ENCODE measurements around the gene RSPO4. TPM values are rescaled to one million over a fixed set of nuclear protein-coding genes. Genes with fewer than 3 reads are reported as not detected.

The RSPO4 gene
- total and polyA plus RNA-seq, 2 experiments from 2014 or later = 2.8 to 4.5 TPM

GRCh38 chr20:965956-966355 lies 36.2 kb downstream of the RSPO4 start:
- no peaks in the 10 kb centered on the region for H3F3A ChIP-seq (replicated peaks; ENCODE audit: low read depth)
- H3K9me2 ChIP-seq (ENCODE audit: insufficient read depth) = no peaks in the 10 kb centered on the region
- H3K9me3 Mint-ChIP-seq = peaks cover 9% of the 10 kb centered on the region
- H4K20me1 ChIP-seq (replicated peaks; ENCODE audit: insufficient read depth) = no peaks in the 10 kb centered on the region
- H3K79me2 ChIP-seq (replicated peaks; ENCODE audit: insufficient read depth) = no peaks in the 10 kb centered on the region
- no peak overlapping the region for H3K4me2 ChIP-seq
- H2AFZ ChIP-seq = no peak overlapping the region
- no peaks in the 10 kb centered on the region; the same call in 2 of the 3 replicates for H3K36me3 Mint-ChIP-seq (ENCODE audit: low read depth)
- TF ChIP-seq ETS1 (IDR thresholded peaks at IDR 0.05) = no peak
- TF ChIP-seq STAT1 (IDR thresholded peaks at IDR 0.05; ENCODE audit: unreplicated experiment) = no peak
- no peak for TF ChIP-seq ZNF331 (CRISPR knock-in tag; IDR thresholded peaks at IDR 0.05; ENCODE audit: low read depth)
- TF ChIP-seq JUNB (IDR thresholded peaks at IDR 0.05; ENCODE audit: unreplicated experiment) = no peak
- no peak for TF ChIP-seq EZH2phosphoT487 (IDR thresholded peaks at IDR 0.05; ENCODE audit: unreplicated experiment)
- TF ChIP-seq ZNF462 (CRISPR knock-in tag; IDR thresholded peaks at IDR 0.05) = no peak
- no peak for TF ChIP-seq POLR2AphosphoS5 (IDR thresholded peaks at IDR 0.05; ENCODE audit: low read depth)
- TF ChIP-seq CREB1 (CRISPR knock-in tag; IDR thresholded peaks at IDR 0.05; ENCODE audit: low read depth) = no peak
- no peak for TF ChIP-seq ZNF114 (CRISPR knock-in tag; IDR thresholded peaks at IDR 0.05)
- no peak for TF ChIP-seq REST (IDR thresholded peaks at IDR 0.05; ENCODE audit: unreplicated experiment)
- TF ChIP-seq EZH2 (IDR thresholded peaks at IDR 0.05; ENCODE audit: low read depth, unreplicated experiment) = no peak
- TF ChIP-seq CTCF (conservative IDR thresholded peaks at IDR 0.05; ENCODE audit: low read depth in 2 of 2) = no peak
- TF ChIP-seq NANOG (IDR thresholded peaks at IDR 0.05; ENCODE audit: borderline replicate concordance) = no peak
- H3K27me3 Mint-ChIP-seq (ENCODE audit: insufficient read depth, low read depth, poor library complexity) = peaks cover 6% of the 10 kb centered on the region
- no peaks in the 10 kb centered on the region for H3K4me1 ChIP-seq (ENCODE audit: insufficient read depth)
- H3K27me3 ChIP-seq (ENCODE audit: insufficient read depth) = no peaks in the 10 kb centered on the region
- no peak overlapping the region for H3K4me3 Mint-ChIP-seq
- no peak overlapping the region for H3K4me3 ChIP-seq
- H3K4me1 Mint-ChIP-seq = peaks cover 3% of the 10 kb centered on the region
- no peak overlapping the region for H3K27ac Mint-ChIP-seq
- H3K27ac ChIP-seq (ENCODE audit: low read depth) = no peak overlapping the region
- H3K36me3 ChIP-seq (ENCODE audit: insufficient read depth) = no peaks in the 10 kb centered on the region
- DNase-seq (ENCODE audit: low spot score) = no peak
- ATAC-seq = no peak; the same call in 2 of the 3 replicates

All from GM23338 (cell line).